Upper lobe of left lung (tissue), 4 donors: Measurements from ENCODE around the gene DCAF6.

Source experiments
- CTCF ChIP-seq, 6 experiments: fragments of 450-650 bp in 4 of 6; fragments of 200-600 bp in 2 of 6; sonication (generic) in 2 of 6; IDR thresholded peaks; one replicate each; pipeline ENCODE4 v1.5.1; 2016 to 2019; ENCODE audit warnings: antibody characterized with exemption in 6 of 6
- EP300 ChIP-seq, 4 donors: sonication (generic); formaldehyde crosslinking; IDR thresholded peaks; one replicate each; pipeline ENCODE4 v1.5.1; 2017; ENCODE audit warnings: antibody characterized with exemption in 4 of 4, control low read depth in 2 of 4
- POLR2A ChIP-seq, 4 donors: fragments of 450-650 bp; IDR thresholded peaks; one replicate each; pipeline ENCODE4 v1.5.1; 2016 to 2017; ENCODE audit warnings: antibody characterized with exemption in 4 of 4, mild to moderate bottlenecking in 2 of 4
- POLR2AphosphoS5 ChIP-seq, 2 donors: sonication (generic); formaldehyde crosslinking; IDR thresholded peaks; one replicate each; pipeline ENCODE4 v1.5.1; 2017; ENCODE audit warnings: antibody characterized with exemption in 2 of 2

GRCh38 chr1:168065506-168065905 lies 129.0 kb downstream of the DCAF6 start:
- TF ChIP-seq POLR2AphosphoS5 (IDR thresholded peaks at IDR 0.05) (no peak), CTCF (IDR thresholded peaks at IDR 0.05) (no peak), EP300 (IDR thresholded peaks at IDR 0.05) (no peak), POLR2A (IDR thresholded peaks at IDR 0.05) (no peak)
